ENCODE data around the gene WDR7.

DNA sequence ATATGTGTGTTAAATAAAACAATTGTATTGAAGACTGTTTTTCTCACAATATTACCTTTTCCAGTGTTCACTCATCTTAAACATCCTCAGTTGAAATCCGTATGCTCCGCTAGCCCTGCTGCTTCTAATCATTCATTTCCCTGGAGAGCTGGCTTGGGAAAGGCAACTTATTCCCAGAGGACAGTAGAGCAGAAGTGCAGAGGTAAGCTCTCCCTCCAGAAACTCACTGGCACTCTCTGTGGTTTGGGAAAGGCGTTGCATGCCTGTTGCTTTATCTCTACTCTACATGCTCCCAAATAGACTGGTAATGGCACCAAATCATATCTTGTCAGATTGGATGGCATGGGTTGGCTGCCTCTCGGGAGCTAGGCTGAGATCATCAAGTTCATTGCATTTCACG lies 378.6 kb downstream of the WDR7 start:
- no peak for TF ChIP-seq ETV6 (IDR thresholded peaks at IDR 0.05; ENCODE audit: borderline replicate concordance in 1 of 2, low read depth in 2 of 2, low read length in 1 of 2)
- TF ChIP-seq ETV6 (CRISPR knock-in tag; IDR thresholded peaks at IDR 0.05; ENCODE audit: borderline replicate concordance) = no peak
- TF ChIP-seq TGIF2 (CRISPR knock-in tag; IDR thresholded peaks at IDR 0.05) = no peak
- no peak for TF ChIP-seq ZNF76 (CRISPR knock-in tag; IDR thresholded peaks at IDR 0.05; ENCODE audit: borderline replicate concordance)
- no peak for TF ChIP-seq ZNF146 (CRISPR knock-in tag; IDR thresholded peaks at IDR 0.05; ENCODE audit: unreplicated experiment)
- TF ChIP-seq, protein P1, sequence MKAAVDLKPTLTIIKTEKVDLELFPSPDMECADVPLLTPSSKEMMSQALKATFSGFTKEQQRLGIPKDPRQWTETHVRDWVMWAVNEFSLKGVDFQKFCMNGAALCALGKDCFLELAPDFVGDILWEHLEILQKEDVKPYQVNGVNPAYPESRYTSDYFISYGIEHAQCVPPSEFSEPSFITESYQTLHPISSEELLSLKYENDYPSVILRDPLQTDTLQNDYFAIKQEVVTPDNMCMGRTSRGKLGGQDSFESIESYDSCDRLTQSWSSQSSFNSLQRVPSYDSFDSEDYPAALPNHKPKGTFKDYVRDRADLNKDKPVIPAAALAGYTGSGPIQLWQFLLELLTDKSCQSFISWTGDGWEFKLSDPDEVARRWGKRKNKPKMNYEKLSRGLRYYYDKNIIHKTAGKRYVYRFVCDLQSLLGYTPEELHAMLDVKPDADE (conservative IDR thresholded peaks at IDR 0.05; ENCODE audit: control insufficient read depth, low read depth, low read length) = no peak

Data from K562 (cell line).